Mucosa of stomach (tissue), 1 donor: ENCODE results near the gene HPCA.

ENCODE experiments used
- H3K27me3 ChIP-seq: one replicate; pipeline ENCODE4 v1.7.0; 2013; ENCODE audit warnings: mild to moderate bottlenecking, low read length; ENCODE audit not compliant: control insufficient read depth, insufficient read depth
- H3K36me3 ChIP-seq: one replicate; pipeline ENCODE4 v1.7.0; 2013; ENCODE audit warnings: low read length; ENCODE audit not compliant: control insufficient read depth, insufficient read depth
- H3K4me1 ChIP-seq: one replicate; pipeline ENCODE4 v1.7.0; 2013; ENCODE audit warnings: mild to moderate bottlenecking, low read length; ENCODE audit not compliant: control insufficient read depth, insufficient read depth
- H3K4me3 ChIP-seq: one replicate; pipeline ENCODE4 v1.7.0; 2013; ENCODE audit warnings: low read length
- H3K9ac ChIP-seq: one replicate; pipeline ENCODE4 v1.7.0; 2013; ENCODE audit warnings: mild to moderate bottlenecking, low read length, moderate library complexity
- H3K9me3 ChIP-seq: one replicate; pipeline ENCODE4 v1.7.0; 2013; ENCODE audit warnings: mild to moderate bottlenecking, low read length, moderate library complexity; ENCODE audit not compliant: control insufficient read depth
- donor health status: Pancreatic carcinoma.

HPCA gene

DNA sequence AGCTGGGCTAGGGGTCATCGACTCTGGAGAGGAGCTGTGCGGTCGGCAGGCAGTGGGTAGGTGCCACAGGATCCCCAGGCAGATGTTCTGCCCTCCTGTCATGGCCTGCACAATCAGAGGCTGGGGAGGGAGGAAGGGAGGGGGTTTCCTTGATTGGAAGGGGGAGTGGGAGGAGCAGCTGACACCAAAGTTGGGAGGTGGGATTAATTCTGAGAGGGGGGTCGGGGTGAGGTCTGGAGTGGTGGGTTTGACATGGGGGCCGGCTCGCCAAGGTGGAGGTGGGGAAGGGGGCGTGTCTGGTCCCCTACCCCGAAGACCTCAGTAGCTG lies 651 bp upstream of the HPCA start:
- Histone ChIP-seq H3K27me3 (peaks cover 44% of the 10 kb centered on the region), H3K4me3 (no peak overlapping the region)

DNA sequence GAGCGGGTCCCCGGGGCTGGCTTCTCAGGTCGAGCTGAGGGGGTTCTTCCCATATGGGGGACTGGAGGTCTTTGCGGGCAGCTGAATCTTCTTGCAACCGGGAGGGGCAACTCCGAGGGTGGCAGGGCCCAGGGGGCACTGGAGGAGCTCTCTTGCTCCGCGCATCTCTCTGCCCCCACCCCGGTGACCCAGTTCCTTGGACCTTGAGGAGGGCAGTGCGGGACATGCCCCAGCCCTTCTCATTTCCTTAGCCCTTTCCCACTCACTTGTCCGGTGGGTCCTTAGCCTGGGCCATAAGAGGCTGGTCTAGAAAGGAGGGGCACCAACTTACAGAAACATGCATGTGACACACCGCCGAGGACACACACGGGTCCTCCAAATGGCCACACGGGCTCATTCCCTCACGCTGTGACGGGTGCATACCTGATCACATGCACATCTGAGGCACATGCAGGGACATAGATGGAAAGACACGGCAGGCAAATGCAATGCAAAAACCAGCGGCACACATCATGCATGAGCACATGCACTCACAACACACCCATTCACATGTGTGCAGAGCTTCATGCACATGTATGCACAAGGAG lies 630 bp downstream of the HPCA start:
- no peak overlapping the region for H3K4me3 ChIP-seq
- peaks cover 44% of the 10 kb centered on the region for H3K27me3 ChIP-seq

More for the DNA sequence above, 651 bp upstream of the HPCA start:
- Histone ChIP-seq H3K36me3 (no peaks in the 10 kb centered on the region), H3K9ac (no peak overlapping the region), H3K4me1 (peaks cover 15% of the 10 kb centered on the region), H3K9me3 (no peaks in the 10 kb centered on the region)

DNA sequence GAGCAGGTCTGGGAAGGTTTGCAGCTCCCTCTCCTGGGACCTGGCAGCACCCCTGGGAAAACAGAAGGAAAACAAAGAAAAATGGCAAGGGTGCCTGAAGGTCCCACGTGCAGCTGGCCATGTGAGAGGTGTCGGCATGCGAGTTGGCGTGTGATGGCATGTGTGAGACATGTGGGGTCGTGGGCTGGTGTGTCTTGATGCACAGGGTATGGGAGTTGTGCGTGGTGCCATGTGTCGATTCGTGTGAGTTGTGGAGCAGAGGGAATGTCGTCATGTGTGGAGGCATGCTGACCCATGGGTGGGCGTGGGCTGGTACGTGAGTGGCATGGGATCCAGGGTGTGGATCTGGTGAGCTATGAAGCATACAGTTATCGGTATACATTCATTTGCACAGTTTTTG lies 1.3 kb downstream of the HPCA start:
- Histone ChIP-seq H3K36me3 (no peaks in the 10 kb centered on the region), H3K9me3 (no peaks in the 10 kb centered on the region), H3K4me3 (no peak overlapping the region), H3K27me3 (peaks cover 51% of the 10 kb centered on the region), H3K9ac (no peak overlapping the region), H3K4me1 (peaks cover 3% of the 10 kb centered on the region)

More for the DNA sequence above, 630 bp downstream of the HPCA start:
- Histone ChIP-seq H3K9ac (no peak overlapping the region), H3K36me3 (no peaks in the 10 kb centered on the region), H3K9me3 (no peaks in the 10 kb centered on the region), H3K4me1 (peaks cover 5% of the 10 kb centered on the region)

GRCh38 chr1:32888134-32888533 lies 1.8 kb downstream of the HPCA start:
- Histone ChIP-seq H3K9ac (no peak overlapping the region), H3K4me1 (peaks cover 5% of the 10 kb centered on the region), H3K9me3 (no peaks in the 10 kb centered on the region), H3K27me3 (peaks cover 53% of the 10 kb centered on the region), H3K4me3 (no peak overlapping the region), H3K36me3 (no peaks in the 10 kb centered on the region)

- Histone ChIP-seq H3K27me3 (peaks cover 49% of the 10 kb centered on the region), H3K36me3 (no peaks in the 10 kb centered on the region), H3K4me1 (peaks cover 11% of the 10 kb centered on the region), H3K9me3 (no peaks in the 10 kb centered on the region), H3K4me3 (no peak overlapping the region), H3K9ac (no peak overlapping the region)
Observed at GRCh38 chr1:32888677-32889420, 2.6 kb downstream of the HPCA start.

- Histone ChIP-seq H3K4me1 (peaks cover 15% of the 10 kb centered on the region), H3K9ac (no peak overlapping the region), H3K4me3 (no peak overlapping the region), H3K9me3 (no peaks in the 10 kb centered on the region), H3K36me3 (no peaks in the 10 kb centered on the region), H3K27me3 (peaks cover 42% of the 10 kb centered on the region)
Observed at GRCh38 chr1:32889731-32890278, 3.5 kb downstream of the HPCA start.

- peaks cover 33% of the 10 kb centered on the region for H3K27me3 ChIP-seq
- no peaks in the 10 kb centered on the region for H3K9me3 ChIP-seq
- no peaks in the 10 kb centered on the region for H3K36me3 ChIP-seq
- H3K4me3 ChIP-seq: no peak overlapping the region
- peaks cover 15% of the 10 kb centered on the region for H3K4me1 ChIP-seq
- H3K9ac ChIP-seq: no peak overlapping the region
Observed at GRCh38 chr1:32890516-32891240, 4.4 kb downstream of the HPCA start.

GRCh38 chr1:32891241-32891570 lies 4.9 kb downstream of the HPCA start:
- Histone ChIP-seq H3K36me3 (no peaks in the 10 kb centered on the region), H3K9me3 (no peaks in the 10 kb centered on the region), H3K9ac (no peak overlapping the region), H3K27me3 (peaks cover 28% of the 10 kb centered on the region), H3K4me3 (no peak overlapping the region), H3K4me1 (peaks cover 15% of the 10 kb centered on the region)

GRCh38 chr1:32891630-32892029 lies 5.3 kb downstream of the HPCA start:
- H3K4me3 ChIP-seq: no peak overlapping the region
- H3K36me3 ChIP-seq: no peaks in the 10 kb centered on the region
- H3K4me1 ChIP-seq: peaks cover 15% of the 10 kb centered on the region
- no peaks in the 10 kb centered on the region for H3K9me3 ChIP-seq
- H3K9ac ChIP-seq: no peak overlapping the region
- peaks cover 25% of the 10 kb centered on the region for H3K27me3 ChIP-seq

DNA sequence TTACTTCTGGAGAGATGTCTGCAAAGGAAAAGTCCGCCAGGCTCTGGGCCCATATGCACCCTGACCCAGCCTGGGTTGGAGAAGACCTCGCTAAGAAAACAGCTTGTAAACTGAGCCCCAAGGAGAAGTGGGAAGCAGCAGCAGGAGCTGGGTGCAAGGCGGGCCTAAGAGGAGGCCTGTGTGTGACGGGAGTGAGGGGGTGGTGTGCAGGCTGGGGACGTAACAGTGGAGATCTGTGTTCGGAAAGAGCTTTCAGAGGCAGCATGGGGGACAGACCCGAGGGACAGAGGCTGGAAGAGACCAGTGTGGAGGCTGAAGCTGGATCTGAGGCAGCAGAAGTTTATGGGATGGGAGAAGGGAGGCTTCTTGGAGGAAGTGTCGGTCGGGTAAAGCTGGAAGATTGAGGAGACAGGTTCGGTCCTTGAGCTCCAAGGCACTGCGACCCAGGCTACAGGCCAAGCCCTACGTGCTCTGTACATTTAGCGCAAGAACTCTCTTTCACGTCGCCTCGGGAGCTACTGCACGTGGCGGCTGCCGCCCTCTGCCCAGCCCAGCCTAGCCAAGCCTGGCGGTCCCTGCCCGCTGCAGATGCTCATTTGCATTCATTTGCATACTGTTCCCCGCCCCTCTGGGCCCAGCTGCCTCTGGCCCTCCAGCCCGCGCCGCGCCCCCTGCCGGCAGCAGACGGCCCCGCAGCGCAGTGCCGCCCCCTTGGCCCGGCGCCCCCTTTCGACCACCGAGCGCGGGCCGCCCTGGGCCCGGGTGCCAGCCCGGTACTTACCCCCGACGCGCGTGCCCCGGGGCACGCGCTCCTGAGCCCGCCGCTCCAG lies 6.3 kb downstream of the HPCA start:
- no peaks in the 10 kb centered on the region for H3K36me3 ChIP-seq
- H3K27me3 ChIP-seq: peaks cover 15% of the 10 kb centered on the region
- H3K4me3 ChIP-seq: no peak overlapping the region
- no peaks in the 10 kb centered on the region for H3K9me3 ChIP-seq
- peak overlapping the region; percentile 47 for H3K9ac ChIP-seq
- peaks cover 15% of the 10 kb centered on the region for H3K4me1 ChIP-seq

DNA sequence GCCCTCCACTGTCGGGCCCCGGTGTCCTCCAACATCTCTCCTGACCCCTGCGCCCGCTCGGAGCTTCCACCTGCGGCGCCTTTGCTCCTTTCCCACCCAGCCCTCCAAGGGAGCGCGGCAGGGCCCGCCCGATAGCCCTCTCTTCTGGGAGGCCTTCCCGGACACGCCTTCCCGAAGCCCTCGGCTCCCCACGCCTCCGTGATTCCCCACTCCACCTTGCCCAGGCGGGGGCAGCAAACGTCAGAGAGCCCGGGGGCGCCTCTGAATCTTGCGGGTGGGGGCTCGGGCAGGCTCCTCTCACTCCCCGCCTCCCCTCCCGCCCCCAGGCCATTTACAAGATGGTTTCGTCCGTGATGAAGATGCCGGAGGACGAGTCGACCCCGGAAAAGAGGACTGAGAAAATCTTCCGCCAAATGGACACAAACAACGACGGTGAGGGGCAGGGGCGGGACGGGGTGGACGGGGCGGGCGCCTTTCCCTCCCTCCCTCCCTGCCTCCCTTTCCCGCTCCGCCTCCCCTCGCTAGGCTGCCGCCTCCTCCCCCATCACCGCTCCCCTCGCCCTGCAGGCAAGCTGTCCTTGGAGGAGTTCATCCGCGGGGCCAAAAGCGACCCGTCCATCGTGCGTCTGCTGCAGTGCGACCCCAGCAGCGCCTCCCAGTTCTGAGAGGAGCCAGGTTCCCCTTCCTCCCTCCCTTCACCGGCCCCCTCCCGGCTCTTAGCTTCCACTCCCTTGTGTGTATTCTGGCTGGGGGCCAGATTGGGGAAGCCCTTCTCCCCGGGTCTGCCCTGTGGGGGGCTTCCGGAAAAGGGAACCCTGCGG lies 7.1 kb downstream of the HPCA start:
- peaks cover 10% of the 10 kb centered on the region for H3K27me3 ChIP-seq
- H3K9ac ChIP-seq: peak overlapping the region; percentile 47

More for the DNA sequence above, 7.1 kb downstream of the HPCA start:
- H3K4me1 ChIP-seq: peaks cover 15% of the 10 kb centered on the region
- H3K36me3 ChIP-seq: no peaks in the 10 kb centered on the region
- peak overlapping the region; percentile 25 for H3K4me3 ChIP-seq
- no peaks in the 10 kb centered on the region for H3K9me3 ChIP-seq
